ENCODE measurements around the gene CLDN22.

Gene CLDN22

DNA sequence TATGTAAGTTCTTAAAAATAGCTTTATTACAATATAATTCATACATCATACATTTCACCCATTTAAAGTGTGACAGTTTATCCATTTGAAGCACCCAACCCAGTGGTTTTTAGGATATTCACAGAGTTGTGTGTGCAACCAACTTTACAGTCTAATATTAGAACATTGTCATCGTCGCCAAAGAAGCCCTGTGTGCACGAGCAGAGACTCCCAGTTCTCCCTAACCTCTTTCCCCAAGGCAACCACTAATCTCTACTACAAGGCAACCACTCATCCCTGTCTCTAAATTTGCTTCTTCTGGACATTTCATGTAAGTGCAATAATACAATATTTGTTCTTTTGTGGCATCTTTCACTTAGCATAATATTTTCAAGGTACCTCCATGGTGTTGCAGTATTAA, 47.7 kb downstream of the CLDN22 start:
- DNase-seq (ENCODE audit: low read depth) = no peak

GRCh38 chr4:183268556-183268955, 51.5 kb downstream of the CLDN22 start:
- no peak for DNase-seq (ENCODE audit: low read depth)

All from amniotic epithelial cell (primary cell).